ENCODE data around the gene NECTIN2. TPM values are rescaled to one million over a fixed set of nuclear protein-coding genes. Genes with fewer than 3 reads are reported as not detected.

The NECTIN2 gene
- total RNA-seq, result 1 to 10 TPM in 3 of 5 experiments, under 1 TPM in 2; 0.17 to 9.2 (median 1.2) TPM
- under 1 TPM in 1 of 2 donors, not detected in 1; 0.16 TPM for polyA plus RNA-seq
- 1.1 reads per million for total RNA-seq

DNA sequence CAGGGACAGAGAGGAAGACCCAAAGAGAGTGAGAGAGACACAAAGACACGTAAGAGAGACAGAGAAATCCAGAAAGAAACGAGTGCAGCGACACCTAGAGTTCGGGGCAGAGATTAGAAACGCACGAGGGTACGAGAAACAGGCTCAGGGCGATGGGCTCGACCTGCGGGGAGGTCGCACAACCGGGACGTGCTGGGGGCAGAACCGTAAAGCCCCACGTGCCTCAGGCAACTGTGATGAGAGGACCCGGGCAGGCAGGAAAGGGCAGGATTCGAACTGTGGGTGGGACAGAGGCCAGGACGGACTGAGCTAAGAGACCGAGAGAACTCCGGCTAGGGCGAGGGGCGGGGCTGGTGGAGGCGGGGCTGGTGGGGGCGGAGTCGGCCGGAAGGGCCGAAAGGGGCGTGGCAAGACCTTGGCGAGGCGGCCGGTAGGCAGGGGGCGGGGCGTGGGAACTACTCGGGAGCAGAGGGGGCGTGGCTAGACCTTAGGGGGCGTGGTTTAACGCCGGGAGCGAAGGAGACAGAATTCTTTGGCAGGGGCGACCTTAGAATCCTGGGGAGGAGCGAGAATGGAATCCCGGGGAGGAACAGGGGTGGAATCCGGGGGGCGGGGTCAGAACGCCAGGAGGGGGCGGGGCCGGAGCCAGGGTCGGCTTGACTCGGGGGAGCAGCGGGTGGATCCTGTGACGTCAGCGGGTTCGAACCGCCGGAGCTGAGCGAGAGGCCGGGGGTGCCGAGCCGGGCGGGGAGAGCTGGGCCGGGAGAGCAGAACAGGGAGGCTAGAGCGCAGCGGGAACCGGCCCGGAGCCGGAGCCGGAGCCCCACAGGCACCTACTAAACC lies at the start of gene NECTIN2:
TSS of gene NECTIN2 (plus strand) at position 686 of the 843 bp plus-strand sequence. CDS start 229 bp downstream, outside the sequence.
- Mint-ChIP-seq H3K9me3 (peaks cover 0 to 2% (median 0%) of the 10 kb centered on the region in 11 donors), H3K27me3 (peaks cover 0 to 46% (median 9%) of the 10 kb centered on the region in 5 donors), H3K36me3 (peaks cover 0 to 2% (median 0%) of the 10 kb centered on the region in 5 donors), H3K4me1 (peaks cover 18 to 38% (median 29%) of the 10 kb centered on the region in 7 donors), H3K4me3 (peak within 1 kb of the TSS; percentile 82 to 98 (median 89)), H3K27ac (peak within 1 kb of the TSS in 8 of 9 donors; percentile 61 to 92 (median 79))
- H3K27me3 ChIP-seq (ENCODE audit: control insufficient read depth in 2 of 2, insufficient read depth in 2 of 2, low read length in 2 of 2), result peaks cover 0 to 5% of the 10 kb centered on the region in 2 donors
- peak; percentile 47 to 95 (median 69) for DNase-seq
- ChIA-PET CTCF (interaction anchor here (0.8 to 1.8 kb wide), 3 partner anchors 61 to 191 kb away, joined by 4 read pairs; no protein-coding TSS in a partner anchor), POLR2A (no interaction called here)
- peak within 1 kb of the TSS; percentile 57 for H3K4me3 ChIP-seq (ENCODE audit: low read length)
- peak within 1 kb of the TSS; percentile 58 for H3K27ac ChIP-seq (ENCODE audit: low read depth, low read length)
- no peaks in the 10 kb centered on the region for H3K9me3 ChIP-seq (ENCODE audit: control insufficient read depth in 2 of 3, low read length in 3 of 3)
- ATAC-seq, result peak; percentile 85
- intact Hi-C loops (cut with micrococcal nuclease), result loop anchor here (1.0 to 10.0 kb wide), 11 partner anchors 44 to 192 kb away; partner anchors contain the start of genes CLPTM1 (in 1 of the 2) and TOMM40 (in 1 of the 2)
- H3K36me3 ChIP-seq (ENCODE audit: control insufficient read depth in 2 of 3, insufficient read depth in 3 of 3, low read length in 3 of 3), result no peaks in the 10 kb centered on the region
- H3K4me1 ChIP-seq (ENCODE audit: control insufficient read depth in 2 of 2, insufficient read depth in 2 of 2, low read length in 2 of 2), result peaks cover 18 to 19% of the 10 kb centered on the region in 2 donors

DNA sequence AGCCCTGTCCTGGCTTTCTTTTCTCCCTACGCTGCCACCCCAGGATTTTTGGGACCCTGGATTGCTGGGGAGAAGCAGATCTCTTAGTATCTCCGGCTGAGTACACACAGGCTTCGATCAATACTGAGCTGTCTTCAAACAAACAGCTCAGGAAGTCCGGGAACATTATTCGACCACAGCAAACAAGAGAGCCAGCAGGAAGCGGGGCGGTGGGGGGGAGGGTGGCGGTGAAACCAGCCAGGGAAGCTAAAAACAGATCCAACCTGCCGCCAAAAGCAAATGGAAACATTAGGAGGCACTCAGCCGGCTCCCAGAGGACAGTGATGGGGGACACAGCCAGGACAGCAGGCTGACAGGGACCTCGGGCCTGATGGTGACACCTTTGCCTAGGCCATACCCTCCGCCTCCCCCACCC lies 49.4 kb upstream of the NECTIN2 start:
- no peak overlapping the region for H3K4me3 ChIP-seq (ENCODE audit: low read length)
- Mint-ChIP-seq H3K27me3 (no peaks in the 10 kb centered on the region), H3K27ac (peak overlapping the region in 8 of 9 donors; percentile 17 to 83 (median 54)), H3K36me3 (no peaks in the 10 kb centered on the region), H3K4me1 (peaks cover 0 to 27% (median 13%) of the 10 kb centered on the region in 7 donors), H3K4me3 (peak overlapping the region in 8 of 10 donors; percentile 24 to 70 (median 60)), H3K9me3 (no peaks in the 10 kb centered on the region)
- ATAC-seq, result no peak
- intact Hi-C loops (cut with micrococcal nuclease), result no loop called here
- H3K27me3 ChIP-seq (ENCODE audit: control insufficient read depth in 2 of 2, insufficient read depth in 2 of 2, low read length in 2 of 2), result no peaks in the 10 kb centered on the region
- H3K36me3 ChIP-seq (ENCODE audit: control insufficient read depth in 2 of 3, insufficient read depth in 3 of 3, low read length in 3 of 3), result no peaks in the 10 kb centered on the region
- peak in 1 of 9 donors; percentile 13 for DNase-seq
- H3K27ac ChIP-seq (ENCODE audit: low read depth, low read length), result no peak overlapping the region
- CTCF ChIA-PET, result interaction anchor here (0.6 kb wide), 1 partner anchor 10 kb away, joined by 3 read pairs; no protein-coding TSS in a partner anchor
- peaks cover 0 to 8% of the 10 kb centered on the region in 2 donors for H3K4me1 ChIP-seq (ENCODE audit: control insufficient read depth in 2 of 2, insufficient read depth in 2 of 2, low read length in 2 of 2)
- no peaks in the 10 kb centered on the region for H3K9me3 ChIP-seq (ENCODE audit: control insufficient read depth in 2 of 3, low read length in 3 of 3)
- POLR2A ChIA-PET, result no interaction called here

DNA sequence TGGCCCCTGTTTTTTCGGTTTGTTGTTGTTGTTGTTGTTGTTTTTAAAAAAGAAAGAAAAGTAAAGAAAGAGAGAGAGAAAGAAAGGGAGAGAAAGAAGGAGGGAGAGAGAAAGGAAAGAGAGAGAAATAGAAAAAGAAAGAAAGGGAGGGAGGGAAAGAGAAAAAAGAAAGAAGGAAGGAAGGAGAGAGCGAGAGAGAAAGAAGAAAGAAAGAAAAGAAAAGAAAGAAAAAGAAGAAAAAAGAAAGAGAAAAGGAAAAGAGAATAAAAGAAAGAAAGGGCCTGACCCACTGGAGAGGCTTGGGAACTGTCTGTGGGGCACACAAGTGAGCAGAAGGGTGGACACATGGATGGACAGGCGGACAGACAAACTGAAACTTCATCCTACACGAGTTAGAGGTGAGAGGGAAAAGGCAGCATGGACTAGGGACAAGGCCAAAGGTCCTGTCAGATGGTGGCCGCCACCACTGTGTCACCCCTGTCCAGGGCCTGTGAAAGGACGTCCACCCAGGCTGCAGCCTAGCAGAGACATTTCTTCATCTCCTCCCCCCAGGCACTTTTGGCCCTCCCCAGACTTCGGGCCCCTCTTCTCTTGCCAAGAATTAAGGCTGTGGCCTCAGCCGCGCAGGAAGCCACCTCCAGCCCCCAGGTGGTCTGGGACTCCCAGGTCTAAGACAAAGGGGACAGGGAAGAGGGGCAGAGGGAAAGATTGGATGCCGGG lies 46.3 kb upstream of the NECTIN2 start:
- intact Hi-C loops (cut with micrococcal nuclease), result loop anchor here in 1 of 2 donors (1.0 kb wide), 1 partner anchor 46 kb away; no protein-coding TSS in a partner anchor
- H3K4me3 ChIP-seq (ENCODE audit: low read length), result no peak overlapping the region
- Mint-ChIP-seq H3K27me3 (no peaks in the 10 kb centered on the region), H3K4me3 (peak overlapping the region in 1 of 10 donors; percentile 15), H3K27ac (peak overlapping the region in 1 of 9 donors; percentile 73), H3K9me3 (peaks cover 0 to 4% (median 0%) of the 10 kb centered on the region in 11 donors), H3K4me1 (peaks cover 0 to 27% (median 13%) of the 10 kb centered on the region in 7 donors), H3K36me3 (no peaks in the 10 kb centered on the region)
- H3K4me1 ChIP-seq (ENCODE audit: control insufficient read depth in 2 of 2, insufficient read depth in 2 of 2, low read length in 2 of 2), result peaks cover 0 to 8% of the 10 kb centered on the region in 2 donors
- DNase-seq, result no peak
- H3K36me3 ChIP-seq (ENCODE audit: control insufficient read depth in 2 of 3, insufficient read depth in 3 of 3, low read length in 3 of 3), result no peaks in the 10 kb centered on the region
- ATAC-seq, result no peak
- ChIA-PET CTCF (no interaction called here), POLR2A (no interaction called here)
- no peaks in the 10 kb centered on the region for H3K27me3 ChIP-seq (ENCODE audit: control insufficient read depth in 2 of 2, insufficient read depth in 2 of 2, low read length in 2 of 2)
- H3K9me3 ChIP-seq (ENCODE audit: control insufficient read depth in 2 of 3, low read length in 3 of 3), result no peaks in the 10 kb centered on the region
- H3K27ac ChIP-seq (ENCODE audit: low read depth, low read length), result no peak overlapping the region

DNA sequence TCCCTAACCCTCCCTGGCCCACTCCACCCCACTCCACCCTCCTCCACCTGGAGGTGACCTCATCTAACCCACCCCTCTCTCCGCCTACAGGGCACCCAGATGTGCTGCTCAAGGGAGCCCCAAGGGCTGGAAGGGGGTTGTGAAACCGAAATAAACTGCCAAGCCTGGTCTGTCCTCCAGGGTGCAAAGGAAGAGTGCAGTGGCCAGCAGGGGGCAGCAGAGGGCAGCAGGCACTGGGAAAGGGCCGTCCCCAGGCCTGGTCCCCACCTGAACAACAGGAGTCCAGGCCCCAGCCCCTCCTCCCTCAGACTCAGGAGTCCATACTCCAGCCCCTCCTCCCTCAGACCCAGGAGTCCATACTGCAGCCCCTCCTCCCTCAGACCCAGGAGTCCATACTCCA lies 45.6 kb upstream of the NECTIN2 start:
- H3K27ac Mint-ChIP-seq, result no peak overlapping the region
- Histone ChIP-seq H3K9me3 (ENCODE audit: control insufficient read depth in 2 of 3, low read length in 3 of 3) (no peaks in the 10 kb centered on the region), H3K4me1 (ENCODE audit: control insufficient read depth in 2 of 2, insufficient read depth in 2 of 2, low read length in 2 of 2) (peaks cover 0 to 8% of the 10 kb centered on the region in 2 donors), H3K27ac (ENCODE audit: low read depth, low read length) (no peak overlapping the region), H3K4me3 (ENCODE audit: low read length) (no peak overlapping the region), H3K27me3 (ENCODE audit: control insufficient read depth in 2 of 2, insufficient read depth in 2 of 2, low read length in 2 of 2) (no peaks in the 10 kb centered on the region), H3K36me3 (ENCODE audit: control insufficient read depth in 2 of 3, insufficient read depth in 3 of 3, low read length in 3 of 3) (no peaks in the 10 kb centered on the region)
- H3K36me3 Mint-ChIP-seq, result no peaks in the 10 kb centered on the region
- intact Hi-C loops (cut with micrococcal nuclease), result loop anchor here in 1 of 2 donors (1.0 kb wide), 1 partner anchor 45 kb away; no protein-coding TSS in a partner anchor
- peaks cover 0 to 8% (median 0%) of the 10 kb centered on the region in 11 donors for H3K9me3 Mint-ChIP-seq
- peak; percentile 99 for ATAC-seq
- peaks cover 0 to 27% (median 13%) of the 10 kb centered on the region in 7 donors for H3K4me1 Mint-ChIP-seq
- H3K4me3 Mint-ChIP-seq, result no peak overlapping the region
- no peaks in the 10 kb centered on the region for H3K27me3 Mint-ChIP-seq
- ChIA-PET POLR2A (no interaction called here), CTCF (no interaction called here)
- peak; percentile 58 to 89 (median 75) for DNase-seq

DNA sequence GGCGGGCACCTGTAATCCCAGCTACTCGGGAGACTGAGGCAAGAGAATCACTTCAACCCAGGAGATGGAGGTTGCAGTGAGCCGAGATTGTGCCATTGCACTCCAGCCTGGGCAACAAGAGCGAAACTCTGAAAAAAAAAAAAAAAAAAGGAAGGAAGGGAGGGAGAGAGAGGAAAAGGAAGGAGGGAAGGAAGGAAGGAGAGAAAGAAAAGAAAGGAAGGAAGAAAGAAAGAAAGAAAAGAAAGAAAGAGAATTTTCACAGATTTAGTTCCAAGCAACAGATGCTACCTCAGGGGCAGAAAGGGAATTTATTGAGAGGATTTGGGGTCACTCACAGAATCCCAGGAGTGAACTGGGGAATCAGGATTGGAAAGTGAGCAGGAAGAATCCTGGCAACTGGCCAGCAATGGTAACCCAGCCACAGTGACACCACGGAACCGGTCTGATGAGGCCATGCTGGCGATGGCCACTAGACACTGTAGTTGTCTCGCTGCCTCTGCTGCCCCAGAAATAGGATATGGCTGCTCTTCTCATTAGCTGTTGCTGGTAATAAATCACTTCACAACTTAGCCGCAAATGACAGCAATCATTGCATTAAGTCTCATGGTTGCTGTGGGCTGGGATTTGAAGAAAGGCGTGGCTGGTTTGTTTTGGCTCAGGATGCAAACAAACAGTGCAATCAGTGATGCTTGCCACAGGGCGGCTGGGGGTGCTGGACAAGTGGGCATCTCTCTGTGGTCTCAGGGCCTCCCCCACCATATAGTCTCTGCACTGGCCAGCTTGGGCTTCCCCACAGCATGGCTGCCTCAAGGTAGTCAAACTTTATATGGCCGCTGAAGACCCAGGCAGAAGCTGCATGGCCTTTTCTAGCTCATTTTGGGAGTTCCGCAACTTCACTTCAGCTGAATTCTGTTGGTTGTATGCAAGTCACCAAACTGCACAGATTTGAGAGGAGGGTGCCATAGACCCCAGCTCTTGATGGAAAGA lies 42.4 kb upstream of the NECTIN2 start:
- no peak overlapping the region for H3K27ac Mint-ChIP-seq
- no peak overlapping the region for H3K27ac ChIP-seq (ENCODE audit: low read depth, low read length)
- no peaks in the 10 kb centered on the region for H3K9me3 ChIP-seq (ENCODE audit: control insufficient read depth in 2 of 3, low read length in 3 of 3)
- H3K36me3 ChIP-seq (ENCODE audit: control insufficient read depth in 2 of 3, insufficient read depth in 3 of 3, low read length in 3 of 3), result no peaks in the 10 kb centered on the region
- H3K4me3 Mint-ChIP-seq, result no peak overlapping the region
- POLR2A ChIA-PET, result no interaction called here
- intact Hi-C loops (cut with micrococcal nuclease), result no loop called here
- no peak for ATAC-seq
- CTCF ChIA-PET, result interaction anchor here (0.7 kb wide), 1 partner anchor 9 kb away, joined by 5 read pairs; no protein-coding TSS in a partner anchor
- no peak for DNase-seq
- no peak overlapping the region for H3K4me3 ChIP-seq (ENCODE audit: low read length)
- no peaks in the 10 kb centered on the region for H3K36me3 Mint-ChIP-seq
- H3K4me1 Mint-ChIP-seq, result peaks cover 0 to 9% (median 2%) of the 10 kb centered on the region in 7 donors
- H3K9me3 Mint-ChIP-seq, result peaks cover 0 to 8% (median 0%) of the 10 kb centered on the region in 11 donors
- H3K4me1 ChIP-seq (ENCODE audit: control insufficient read depth in 2 of 2, insufficient read depth in 2 of 2, low read length in 2 of 2), result no peaks in the 10 kb centered on the region
- no peaks in the 10 kb centered on the region for H3K27me3 ChIP-seq (ENCODE audit: control insufficient read depth in 2 of 2, insufficient read depth in 2 of 2, low read length in 2 of 2)
- H3K27me3 Mint-ChIP-seq, result peaks cover 0 to 17% (median 5%) of the 10 kb centered on the region in 5 donors
